ENCODE results near the gene NFATC4. TPM values are rescaled to one million over a fixed set of nuclear protein-coding genes. Genes with fewer than 3 reads are reported as not detected.

Gene NFATC4
- total RNA-seq, 4 donors from 2014 or later: 20.9 to 33.5 (median 26.1) TPM

GRCh38 chr14:24403294-24403998, 35.5 kb downstream of the NFATC4 start:
- TF ChIP-seq CTCF (IDR thresholded peaks at IDR 0.05; ENCODE audit: low read depth): no peak

GRCh38 chr14:24404814-24405213, 36.8 kb downstream of the NFATC4 start:
- no peak for TF ChIP-seq CTCF (IDR thresholded peaks at IDR 0.05; ENCODE audit: low read depth)

- no peak for TF ChIP-seq CTCF (IDR thresholded peaks at IDR 0.05; ENCODE audit: low read depth)
Observed at GRCh38 chr14:24406416-24406815, 38.4 kb downstream of the NFATC4 start.

GRCh38 chr14:24407608-24408325, 39.8 kb downstream of the NFATC4 start:
- TF ChIP-seq CTCF (IDR thresholded peaks at IDR 0.05; ENCODE audit: low read depth): no peak

- TF ChIP-seq CTCF (IDR thresholded peaks at IDR 0.05; ENCODE audit: low read depth): no peak
Observed at GRCh38 chr14:24408764-24409163, 40.8 kb downstream of the NFATC4 start.

GRCh38 chr14:24409192-24409591, 41.2 kb downstream of the NFATC4 start:
- no peak for TF ChIP-seq CTCF (IDR thresholded peaks at IDR 0.05; ENCODE audit: low read depth)

GRCh38 chr14:24409956-24410355, 42.0 kb downstream of the NFATC4 start:
- TF ChIP-seq CTCF (IDR thresholded peaks at IDR 0.05; ENCODE audit: low read depth): no peak

Measured in subcutaneous adipose tissue (tissue), 4 donors.